Measurements from ENCODE around the gene SH3D19. TPM values are rescaled to one million over a fixed set of nuclear protein-coding genes. Genes with fewer than 3 reads are reported as not detected.
A peak's percentile ranks its signal among the peaks of the same experiment; 100 is the strongest.

SH3D19 gene
- polyA plus RNA-seq, 3 donors = not detected

DNA sequence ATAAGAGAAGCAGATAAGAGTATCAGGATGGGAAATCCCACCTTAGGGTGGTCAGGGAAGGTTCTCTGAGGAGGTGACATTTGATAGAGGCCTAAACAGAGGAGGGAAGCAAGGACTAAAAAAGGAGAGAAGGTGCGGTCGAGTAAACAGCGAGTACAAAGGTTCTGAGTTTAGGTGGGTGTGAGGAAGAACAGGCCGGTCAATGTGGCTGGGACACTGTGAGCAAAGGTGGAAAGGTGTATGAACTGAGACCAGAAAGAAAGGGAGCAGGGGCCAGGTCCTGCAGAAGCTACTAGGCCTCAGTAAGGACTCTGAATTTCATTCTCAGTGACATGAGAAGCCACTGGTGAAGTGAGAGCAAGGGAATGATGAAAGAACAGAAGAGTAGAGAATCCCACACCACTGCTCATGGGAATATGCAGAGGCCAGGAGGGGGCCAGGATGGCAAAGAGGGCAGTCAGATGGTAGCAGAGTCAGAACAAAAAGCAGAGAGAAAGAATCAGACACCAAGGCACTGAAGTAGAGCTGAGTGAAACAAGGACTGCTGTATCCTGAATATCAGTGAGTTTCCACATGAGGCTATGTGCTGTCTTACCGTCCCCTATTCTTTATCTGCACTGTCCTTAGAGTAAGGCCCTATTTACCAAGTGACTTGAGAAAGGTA, 30.4 kb downstream of the SH3D19 start:
- Histone ChIP-seq H3K79me2 (ENCODE audit: insufficient read depth, low read length) (no peaks in the 10 kb centered on the region), H2AFZ (ENCODE audit: insufficient read depth, low read depth, low read length, poor library complexity, severe bottlenecking) (no peak overlapping the region), H3K9ac (ENCODE audit: insufficient read depth, low read length, poor library complexity, severe bottlenecking) (no peak overlapping the region), H3K4me3 (replicated peaks in 1 of 3; ENCODE audit: low read depth in 2 of 3, low read length in 3 of 3) (no peak overlapping the region), H3K36me3 (replicated peaks in 1 of 2; ENCODE audit: control insufficient read depth in 1 of 2, insufficient read depth in 2 of 2, low read length in 2 of 2) (no peaks in the 10 kb centered on the region), H3K9me3 (replicated peaks in 1 of 2; ENCODE audit: control insufficient read depth in 1 of 2, insufficient read depth in 1 of 2, low read length in 2 of 2) (no peaks in the 10 kb centered on the region), H3K4me2 (replicated peaks; ENCODE audit: extremely low read depth, low read length, poor library complexity, severe bottlenecking) (no peak overlapping the region), H4K20me1 (ENCODE audit: insufficient read depth, low read length) (no peaks in the 10 kb centered on the region), H3K4me1 (ENCODE audit: control insufficient read depth in 1 of 2, insufficient read depth in 2 of 2, low read length in 2 of 2) (no peaks in the 10 kb centered on the region), H3K27ac (ENCODE audit: low read depth in 1 of 2, low read length in 2 of 2) (no peak overlapping the region), H3K27me3 (ENCODE audit: control insufficient read depth in 2 of 2, insufficient read depth in 2 of 2, low read length in 2 of 2) (no peaks in the 10 kb centered on the region)
- Mint-ChIP-seq H3K36me3 (no peaks in the 10 kb centered on the region), H3K27ac (peak overlapping the region in 1 of 7 donors; percentile 19), H3K27me3 (ENCODE audit: low read depth in 3 of 3) (peaks cover 1 to 3% (median 1%) of the 10 kb centered on the region in 3 donors), H3K4me3 (no peak overlapping the region), H3K9me3 (peaks cover 0 to 8% (median 2%) of the 10 kb centered on the region in 7 donors), H3K4me1 (no peaks in the 10 kb centered on the region)
- intact Hi-C loops (cut with micrococcal nuclease) = no loop called here
- 100% methylated on average over 5 of the region's 5 CpGs for WGBS (ENCODE audit: insufficient coverage)
- TF ChIP-seq CTCF (IDR thresholded peaks at IDR 0.05) = no peak
- no peak for DNase-seq

- no peak overlapping the region for H2AFZ ChIP-seq (ENCODE audit: insufficient read depth, low read depth, low read length, poor library complexity, severe bottlenecking)
- H3K4me3 Mint-ChIP-seq = no peak overlapping the region
- TF ChIP-seq CTCF (IDR thresholded peaks at IDR 0.05) = no peak
- H3K79me2 ChIP-seq (ENCODE audit: insufficient read depth, low read length) = no peaks in the 10 kb centered on the region
- no peaks in the 10 kb centered on the region for H3K4me1 ChIP-seq (ENCODE audit: control insufficient read depth in 1 of 2, insufficient read depth in 2 of 2, low read length in 2 of 2)
- no peaks in the 10 kb centered on the region for H4K20me1 ChIP-seq (ENCODE audit: insufficient read depth, low read length)
- no peaks in the 10 kb centered on the region for H3K9me3 ChIP-seq (replicated peaks in 1 of 2; ENCODE audit: control insufficient read depth in 1 of 2, insufficient read depth in 1 of 2, low read length in 2 of 2)
- H3K27ac Mint-ChIP-seq = no peak overlapping the region
- no peak overlapping the region for H3K27ac ChIP-seq (ENCODE audit: low read depth in 1 of 2, low read length in 2 of 2)
- no peaks in the 10 kb centered on the region for H3K36me3 ChIP-seq (replicated peaks in 1 of 2; ENCODE audit: control insufficient read depth in 1 of 2, insufficient read depth in 2 of 2, low read length in 2 of 2)
- H3K4me1 Mint-ChIP-seq = no peaks in the 10 kb centered on the region
- peaks cover 0 to 6% (median 2%) of the 10 kb centered on the region in 7 donors for H3K9me3 Mint-ChIP-seq
- no peak overlapping the region for H3K4me2 ChIP-seq (replicated peaks; ENCODE audit: extremely low read depth, low read length, poor library complexity, severe bottlenecking)
- intact Hi-C loops (cut with micrococcal nuclease) = no loop called here
- no CpG with 5 or more reads among the region's 2 CpGs for WGBS (ENCODE audit: insufficient coverage)
- no peaks in the 10 kb centered on the region for H3K36me3 Mint-ChIP-seq
- no peak for DNase-seq
- no peaks in the 10 kb centered on the region for H3K27me3 ChIP-seq (ENCODE audit: control insufficient read depth in 2 of 2, insufficient read depth in 2 of 2, low read length in 2 of 2)
- no peak overlapping the region for H3K4me3 ChIP-seq (replicated peaks in 1 of 3; ENCODE audit: low read depth in 2 of 3, low read length in 3 of 3)
- H3K9ac ChIP-seq (ENCODE audit: insufficient read depth, low read length, poor library complexity, severe bottlenecking) = no peak overlapping the region
- H3K27me3 Mint-ChIP-seq (ENCODE audit: low read depth in 3 of 3) = peaks cover 1 to 3% (median 1%) of the 10 kb centered on the region in 3 donors
These were observed 33.4 kb downstream of the SH3D19 start for GRCh38 chr4:151292038-151292437.

Measured in CD14-positive monocyte (primary cell).